Neural cell (in vitro differentiated cells): ENCODE data around the gene ZNF512B. TPM values are rescaled to one million over a fixed set of nuclear protein-coding genes. Genes with fewer than 3 reads are reported as not detected.

ENCODE experiments used
- H2AFZ ChIP-seq: fragments of 200-600, 300-800 bp; sonication (generic), shearing (Covaris generic); 2 replicates; pipeline ENCODE4 v1.6.0; 2014; ENCODE audit warnings: low read depth, mild to moderate bottlenecking, antibody characterized with exemption, low read length, moderate library complexity
- H3F3A ChIP-seq: fragments of 200-600 bp; shearing (Covaris generic); 2 replicates; pipeline ENCODE4 v1.6.1; 2016; ENCODE audit warnings: mild to moderate bottlenecking, moderate library complexity, mixed read lengths, antibody characterized with exemption, low read length; ENCODE audit not compliant: insufficient read depth, poor library complexity, severe bottlenecking
- H3K27ac ChIP-seq: fragments of 200-600, 300-800 bp; sonication (generic), shearing (Covaris generic); 2 replicates; pipeline ENCODE4 v1.5.1; 2014; ENCODE audit warnings: mild to moderate bottlenecking, low read length, moderate library complexity
- H3K27me3 ChIP-seq: fragments of 300-800, 200-600 bp; sonication (generic), shearing (Covaris generic); 2 replicates; pipeline ENCODE4 v1.6.0; 2014; ENCODE audit warnings: mild to moderate bottlenecking, low read depth, low read length, moderate library complexity; ENCODE audit not compliant: insufficient read depth
- H3K36me3 ChIP-seq: fragments of 300-800, 200-600 bp; sonication (generic), shearing (Covaris generic); 2 replicates; pipeline ENCODE4 v1.5.1; 2014; ENCODE audit warnings: mild to moderate bottlenecking, antibody characterized with exemption, low read length, moderate library complexity; ENCODE audit not compliant: insufficient read depth
- H3K4me2 ChIP-seq: fragments of 300-800, 200-600 bp; sonication (generic), shearing (Covaris generic); 2 replicates; pipeline ENCODE4 v1.6.0; 2014; ENCODE audit warnings: mild to moderate bottlenecking, low read length
- H3K4me3 ChIP-seq: fragments of 300-800, 200-600 bp; sonication (generic), shearing (Covaris generic); 2 replicates; pipeline ENCODE4 v1.5.1; 2014; ENCODE audit warnings: mild to moderate bottlenecking, low read length, moderate library complexity
- H3K79me2 ChIP-seq: fragments of 200-600 bp; shearing (Covaris generic); replicated peaks from 2 replicates; pipeline ENCODE4 v1.6.0; 2014; ENCODE audit warnings: mild to moderate bottlenecking, low read length, moderate library complexity; ENCODE audit not compliant: insufficient read depth
- H3K9ac ChIP-seq: fragments of 300-800, 200-600 bp; sonication (generic), shearing (Covaris generic); 2 replicates; pipeline ENCODE4 v1.6.1; 2016; ENCODE audit warnings: mild to moderate bottlenecking, low read length, mixed read lengths
- H3K9me2 ChIP-seq: fragments of 200-600 bp; shearing (Covaris generic); 2 replicates; pipeline ENCODE4 v1.6.1; 2016; ENCODE audit warnings: mild to moderate bottlenecking, low read length, mixed read lengths; ENCODE audit not compliant: insufficient read depth
- H3K9me3 ChIP-seq: fragments of 200-600, 300-800 bp; sonication (generic), shearing (Covaris generic); 2 replicates; pipeline ENCODE4 v1.6.1; 2016; ENCODE audit warnings: mild to moderate bottlenecking, mixed run types, low read length, moderate library complexity, mixed read lengths
- H4K20me1 ChIP-seq: fragments of 200-600 bp; shearing (Covaris generic); 2 replicates; pipeline ENCODE4 v1.6.1; 2016; ENCODE audit warnings: mild to moderate bottlenecking, mixed run types; ENCODE audit not compliant: insufficient read depth
- EP300 ChIP-seq: fragments of 450-650 bp; conservative IDR thresholded peaks from 2 replicates; pipeline ENCODE4 v1.6.1; 2014; ENCODE audit warnings: antibody characterized with exemption, mild to moderate bottlenecking, moderate library complexity; ENCODE audit not compliant: poor library complexity, severe bottlenecking
- EZH2 ChIP-seq: fragments of 200-600, 300-800 bp; shearing (Covaris generic), sonication (generic); IDR thresholded peaks from 2 replicates; pipeline ENCODE4 v1.6.1; 2014; ENCODE audit warnings: antibody characterized with exemption, low read length, borderline replicate concordance, mild to moderate bottlenecking; ENCODE audit not compliant: insufficient read depth, poor library complexity, severe bottlenecking
- MXI1 ChIP-seq: fragments of 450-650 bp; conservative IDR thresholded peaks from 2 replicates; pipeline ENCODE4 v1.6.1; 2014; ENCODE audit warnings: antibody characterized with exemption, mild to moderate bottlenecking; ENCODE audit not compliant: poor library complexity, severe bottlenecking
- POLR2AphosphoS5 ChIP-seq: IDR thresholded peaks from 2 replicates; pipeline ENCODE4 v1.6.1; 2012
- RAD21 ChIP-seq: fragments of 450-650 bp; conservative IDR thresholded peaks from 2 replicates; pipeline ENCODE4 v1.6.1; 2014; ENCODE audit warnings: antibody characterized with exemption, mild to moderate bottlenecking, moderate library complexity
- REST ChIP-seq: IDR thresholded peaks from 2 replicates; pipeline ENCODE4 v1.6.1; 2012; ENCODE audit warnings: borderline replicate concordance
- SMC3 ChIP-seq: fragments of 450-650 bp; conservative IDR thresholded peaks from 2 replicates; pipeline ENCODE4 v1.6.1; 2014; ENCODE audit warnings: antibody characterized with exemption, mild to moderate bottlenecking, moderate library complexity; ENCODE audit not compliant: poor library complexity
- TAF1 ChIP-seq: IDR thresholded peaks from 2 replicates; pipeline ENCODE4 v1.6.1; 2012; ENCODE audit warnings: low read depth
- polyA plus RNA-seq: library from polyadenylated mRNA; depleted of rRNA; stranded (reverse); fragments of >200 nt; gene quantifications from 2 replicates; pipeline ENCODE4 v1.2.3, GENCODE V29; 2014
- TF ChIP-seq, protein P1 (sequence below): fragments of 450-650 bp; IDR thresholded peaks from 2 replicates; pipeline ENCODE4 v1.5.1; 2014; ENCODE audit warnings: antibody characterized with exemption, mild to moderate bottlenecking, moderate library complexity; ENCODE audit not compliant: poor library complexity, severe bottlenecking

The ZNF512B gene
- polyA plus RNA-seq, 1 donor from 2014 or later, result 25.7 TPM

DNA sequence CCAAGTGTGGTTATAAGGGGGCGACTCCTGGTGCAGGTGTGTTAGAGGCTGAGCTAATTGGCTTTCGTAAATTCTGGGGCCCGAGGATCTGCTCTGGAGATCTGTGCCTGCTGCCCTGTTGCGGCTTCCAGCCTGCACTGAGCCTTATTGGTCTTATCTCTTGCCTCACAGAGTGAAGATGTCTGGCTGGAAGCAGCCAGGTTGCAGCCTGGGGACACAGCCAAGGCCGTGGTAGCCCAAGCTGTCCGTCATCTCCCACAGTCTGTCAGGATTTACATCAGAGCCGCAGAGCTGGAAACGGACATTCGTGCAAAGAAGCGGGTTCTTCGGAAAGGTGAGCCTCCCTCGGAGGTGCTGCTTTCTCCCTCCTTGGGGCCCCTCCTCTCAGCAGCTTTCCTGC is 31.2 kb upstream of the ZNF512B start:
- no peak overlapping the region for H3K27ac ChIP-seq
- H3K36me3 ChIP-seq, result no peaks in the 10 kb centered on the region
- no peak overlapping the region for H2AFZ ChIP-seq
- no peak for TF ChIP-seq REST
- TF ChIP-seq RAD21, result no peak
- no peak for TF ChIP-seq EZH2
- TF ChIP-seq POLR2AphosphoS5, result no peak
- TF ChIP-seq MXI1, result no peak
- no peak for TF ChIP-seq EP300
- TF ChIP-seq SMC3, result no peak
- TF ChIP-seq, protein P1, sequence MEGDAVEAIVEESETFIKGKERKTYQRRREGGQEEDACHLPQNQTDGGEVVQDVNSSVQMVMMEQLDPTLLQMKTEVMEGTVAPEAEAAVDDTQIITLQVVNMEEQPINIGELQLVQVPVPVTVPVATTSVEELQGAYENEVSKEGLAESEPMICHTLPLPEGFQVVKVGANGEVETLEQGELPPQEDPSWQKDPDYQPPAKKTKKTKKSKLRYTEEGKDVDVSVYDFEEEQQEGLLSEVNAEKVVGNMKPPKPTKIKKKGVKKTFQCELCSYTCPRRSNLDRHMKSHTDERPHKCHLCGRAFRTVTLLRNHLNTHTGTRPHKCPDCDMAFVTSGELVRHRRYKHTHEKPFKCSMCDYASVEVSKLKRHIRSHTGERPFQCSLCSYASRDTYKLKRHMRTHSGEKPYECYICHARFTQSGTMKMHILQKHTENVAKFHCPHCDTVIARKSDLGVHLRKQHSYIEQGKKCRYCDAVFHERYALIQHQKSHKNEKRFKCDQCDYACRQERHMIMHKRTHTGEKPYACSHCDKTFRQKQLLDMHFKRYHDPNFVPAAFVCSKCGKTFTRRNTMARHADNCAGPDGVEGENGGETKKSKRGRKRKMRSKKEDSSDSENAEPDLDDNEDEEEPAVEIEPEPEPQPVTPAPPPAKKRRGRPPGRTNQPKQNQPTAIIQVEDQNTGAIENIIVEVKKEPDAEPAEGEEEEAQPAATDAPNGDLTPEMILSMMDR, result no peak
- no peak for TF ChIP-seq TAF1
- no peaks in the 10 kb centered on the region for H4K20me1 ChIP-seq
- H3K79me2 ChIP-seq, result no peaks in the 10 kb centered on the region
- H3K9ac ChIP-seq, result no peak overlapping the region
- H3K4me3 ChIP-seq, result no peak overlapping the region
- no peaks in the 10 kb centered on the region for H3K27me3 ChIP-seq
- no peak overlapping the region for H3K4me2 ChIP-seq
- H3K9me3 ChIP-seq, result no peaks in the 10 kb centered on the region
- no peaks in the 10 kb centered on the region for H3F3A ChIP-seq
- H3K9me2 ChIP-seq, result no peaks in the 10 kb centered on the region

DNA sequence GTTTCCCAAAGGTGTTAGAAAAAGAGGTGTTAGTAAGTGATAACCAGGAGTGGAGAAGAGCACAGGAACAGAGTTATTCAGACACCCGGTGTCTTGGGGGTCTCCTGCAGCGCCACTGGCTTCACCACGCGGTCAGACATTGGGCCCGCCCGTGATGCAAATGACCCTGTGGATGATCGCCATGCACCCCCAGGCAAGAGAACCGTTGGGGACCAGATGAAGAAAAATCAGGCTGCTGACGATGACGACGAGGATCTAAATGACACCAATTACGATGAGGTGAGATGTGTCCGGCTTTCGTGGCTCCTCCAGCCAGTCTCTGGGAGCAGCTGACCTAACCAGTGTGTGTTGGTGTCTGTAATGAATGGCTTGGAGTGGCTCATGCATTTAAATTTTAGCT is 13.2 kb upstream of the ZNF512B start:
- Histone ChIP-seq H3F3A (no peaks in the 10 kb centered on the region), H3K9ac (no peak overlapping the region), H4K20me1 (no peaks in the 10 kb centered on the region), H3K9me3 (no peaks in the 10 kb centered on the region), H3K4me3 (peak overlapping the region; percentile 96), H3K79me2 (peaks cover 19% of the 10 kb centered on the region), H3K27ac (no peak overlapping the region), H2AFZ (no peak overlapping the region), H3K27me3 (no peaks in the 10 kb centered on the region), H3K4me2 (no peak overlapping the region), H3K36me3 (no peaks in the 10 kb centered on the region), H3K9me2 (no peaks in the 10 kb centered on the region)
- TF ChIP-seq POLR2AphosphoS5 (no peak), TAF1 (no peak), MXI1 (no peak), REST (no peak)
